CD14-positive monocyte (primary cell): ENCODE measurements around the gene LRRC1. TPM values are rescaled to one million over a fixed set of nuclear protein-coding genes. Genes with fewer than 3 reads are reported as not detected.

Experiments used
- DNase-seq, 3 donors: peaks; one replicate each; pipeline ENCODE4 v3.0.0-alpha.2; 2011 to 2022
- H2AFZ ChIP-seq: 2 replicates; pipeline ENCODE4 v1.6.0; 2012; ENCODE audit warnings: mild to moderate bottlenecking, low read depth, low read length, inconsistent platforms; ENCODE audit not compliant: insufficient read depth, poor library complexity, severe bottlenecking
- H3K27ac ChIP-seq, 2 donors: 1 replicate in 1 of 2; 2 replicates in 1 of 2; pipeline ENCODE4 v1.5.1; 2012 to 2013; ENCODE audit warnings: low read length in 2 of 2, control low read depth in 1 of 2, inconsistent platforms in 1 of 2, low read depth in 1 of 2, mild to moderate bottlenecking in 1 of 2
- H3K27me3 ChIP-seq, 2 donors: one replicate each; pipeline versions ENCODE4 v1.6.0 to v1.6.1; 2011 to 2013; ENCODE audit warnings: low read length in 2 of 2; ENCODE audit not compliant: control insufficient read depth in 2 of 2, insufficient read depth in 2 of 2
- H3K36me3 ChIP-seq, 2 donors: replicated peaks in 1 of 2; 1 replicate in 1 of 2; 2 replicates in 1 of 2; pipeline versions ENCODE4 v1.5.1 to v1.6.1; 2012 to 2013; ENCODE audit warnings: low read length in 2 of 2, control low read depth in 1 of 2, inconsistent platforms in 1 of 2, mild to moderate bottlenecking in 1 of 2; ENCODE audit not compliant: insufficient read depth in 2 of 2, control insufficient read depth in 1 of 2
- H3K4me1 ChIP-seq, 2 donors: 1 replicate in 1 of 2; 2 replicates in 1 of 2; pipeline versions ENCODE4 v1.5.1 to v1.6.1; 2012 to 2013; ENCODE audit warnings: low read length in 2 of 2, control low read depth in 1 of 2, inconsistent platforms in 1 of 2, mild to moderate bottlenecking in 1 of 2, moderate library complexity in 1 of 2; ENCODE audit not compliant: insufficient read depth in 2 of 2, control insufficient read depth in 1 of 2
- H3K4me2 ChIP-seq: replicated peaks from 2 replicates; pipeline ENCODE3; 2012; ENCODE audit warnings: low read length, moderate library complexity, mild to moderate bottlenecking; ENCODE audit not compliant: poor library complexity, severe bottlenecking; ENCODE audit errors: extremely low read depth
- H3K4me3 ChIP-seq, 3 experiments: fragments of 200-600 bp in 1 of 3; sonication (generic) in 1 of 3; replicated peaks in 1 of 3; 1 replicate in 2 of 3; 2 replicates in 1 of 3; pipeline ENCODE4 v1.5.1; 2011 to 2013; ENCODE audit warnings: low read length in 3 of 3, mild to moderate bottlenecking in 3 of 3, control low read depth in 2 of 3, low read depth in 2 of 3, inconsistent platforms in 1 of 3, moderate library complexity in 1 of 3
- H3K79me2 ChIP-seq: 2 replicates; pipeline ENCODE4 v1.6.0; 2012; ENCODE audit warnings: mild to moderate bottlenecking, control low read depth, inconsistent platforms, low read length, moderate library complexity; ENCODE audit not compliant: insufficient read depth
- H3K9ac ChIP-seq: 2 replicates; pipeline ENCODE4 v1.6.0; 2017; ENCODE audit warnings: low read length, mild to moderate bottlenecking; ENCODE audit not compliant: insufficient read depth, poor library complexity, severe bottlenecking
- H3K9me3 ChIP-seq, 2 donors: replicated peaks in 1 of 2; 1 replicate in 1 of 2; 2 replicates in 1 of 2; pipeline versions ENCODE4 v1.5.1 to v1.6.1; 2012 to 2013; ENCODE audit warnings: low read length in 2 of 2, control low read depth in 1 of 2; ENCODE audit not compliant: control insufficient read depth in 1 of 2, insufficient read depth in 1 of 2
- H4K20me1 ChIP-seq: 2 replicates; pipeline ENCODE4 v1.6.0; 2012; ENCODE audit warnings: mild to moderate bottlenecking, low read length, control low read depth, moderate library complexity; ENCODE audit not compliant: insufficient read depth
- H3K27ac Mint-ChIP-seq, 7 donors: one replicate each; pipeline ENCODE4 v1.8.0; 2020; ENCODE audit warnings: mild to moderate bottlenecking in 7 of 7, mixed read lengths in 7 of 7, moderate library complexity in 6 of 7, inconsistent platforms in 2 of 7
- H3K27me3 Mint-ChIP-seq, 3 donors: one replicate each; pipeline ENCODE4 v1.8.0; 2021 to 2022; ENCODE audit warnings: low read depth in 3 of 3, mild to moderate bottlenecking in 3 of 3, mixed read lengths in 3 of 3, moderate library complexity in 3 of 3, inconsistent platforms in 1 of 3
- H3K36me3 Mint-ChIP-seq, 2 donors: one replicate each; pipeline ENCODE4 v1.8.0; 2020; ENCODE audit warnings: mixed read lengths in 2 of 2, inconsistent platforms in 1 of 2, mild to moderate bottlenecking in 1 of 2
- H3K4me1 Mint-ChIP-seq: one replicate; pipeline ENCODE4 v1.8.0; 2020; ENCODE audit warnings: mild to moderate bottlenecking, mixed read lengths
- H3K4me3 Mint-ChIP-seq, 2 donors: one replicate each; pipeline ENCODE4 v1.8.0; 2020; ENCODE audit warnings: mild to moderate bottlenecking in 2 of 2, mixed read lengths in 2 of 2, moderate library complexity in 1 of 2
- H3K9me3 Mint-ChIP-seq, 7 donors: one replicate each; pipeline ENCODE4 v1.8.0; 2020 to 2022; ENCODE audit warnings: mixed read lengths in 7 of 7, mild to moderate bottlenecking in 6 of 7, moderate library complexity in 6 of 7, inconsistent platforms in 2 of 7
- CTCF ChIP-seq: fragments of 200-600 bp; IDR thresholded peaks from one replicate; pipeline ENCODE4 v1.8.0; 2022; ENCODE audit warnings: antibody characterized with exemption, mild to moderate bottlenecking
- WGBS: methylation state at CpG from one replicate; pipeline ENCODE4 v1.1.5; 2013; ENCODE audit warnings: missing lambda C conversion rate; ENCODE audit not compliant: insufficient coverage; 5-methylcytosine and 5-hydroxymethylcytosine counted together
- intact Hi-C, 2 donors: fragments of 100-400 bp; cut with micrococcal nuclease; formaldehyde crosslinking; loops; one replicate each; pipeline versions ENCODE4 v1.15.0 to v1.15.1; 2023
- polyA plus RNA-seq, 3 donors: library from polyadenylated mRNA; depleted of rRNA in 1 of 3; unstranded in 2 of 3; stranded (reverse) in 1 of 3; fragments of 300-500 nt in 2 of 3; fragments of >200 nt in 1 of 3; fragmentation: Illumina TruSeq in 2 of 3; gene quantifications; 1 replicate in 2 of 3; 2 replicates in 1 of 3; pipeline ENCODE4 v1.2.3, GENCODE V29; 2012 to 2021

The LRRC1 gene
- polyA plus RNA-seq, 3 donors: 0.18 to 1.6 (median 0.92) TPM

- Histone ChIP-seq H3K27me3 (no peaks in the 10 kb centered on the region), H3K9me3 (no peaks in the 10 kb centered on the region), H3K27ac (no peak overlapping the region), H3K4me3 (no peak overlapping the region), H3K4me2 (no peak overlapping the region), H3K4me1 (no peaks in the 10 kb centered on the region), H4K20me1 (no peaks in the 10 kb centered on the region), H3K79me2 (no peaks in the 10 kb centered on the region), H3K9ac (no peak overlapping the region), H3K36me3 (no peaks in the 10 kb centered on the region), H2AFZ (no peak overlapping the region)
- no peak for TF ChIP-seq CTCF
- no peaks in the 10 kb centered on the region for H3K4me1 Mint-ChIP-seq
- H3K27ac Mint-ChIP-seq: no peak overlapping the region
- WGBS: no CpG with 5 or more reads among the region's 2 CpGs
- H3K36me3 Mint-ChIP-seq: peaks cover 0 to 8% of the 10 kb centered on the region in 2 donors
- no peak overlapping the region for H3K4me3 Mint-ChIP-seq
- no peaks in the 10 kb centered on the region for H3K9me3 Mint-ChIP-seq
- H3K27me3 Mint-ChIP-seq: peaks cover 0 to 5% (median 0%) of the 10 kb centered on the region in 3 donors
- no peak for DNase-seq
- intact Hi-C loops: no loop called here
These were observed 92.5 kb downstream of the LRRC1 start for GRCh38 chr6:53887316-53887715.

GRCh38 chr6:53888931-53889330 lies 94.1 kb downstream of the LRRC1 start:
- Histone ChIP-seq H3K4me1 (no peaks in the 10 kb centered on the region), H3K79me2 (no peaks in the 10 kb centered on the region), H3K4me3 (no peak overlapping the region), H3K4me2 (no peak overlapping the region), H3K36me3 (no peaks in the 10 kb centered on the region), H3K9me3 (no peaks in the 10 kb centered on the region), H3K9ac (no peak overlapping the region), H4K20me1 (no peaks in the 10 kb centered on the region), H2AFZ (no peak overlapping the region), H3K27ac (no peak overlapping the region), H3K27me3 (no peaks in the 10 kb centered on the region)
- TF ChIP-seq CTCF: no peak
- Mint-ChIP-seq H3K4me1 (no peaks in the 10 kb centered on the region), H3K36me3 (peaks cover 0 to 4% of the 10 kb centered on the region in 2 donors), H3K27me3 (peaks cover 0 to 5% (median 0%) of the 10 kb centered on the region in 3 donors), H3K27ac (no peak overlapping the region), H3K4me3 (no peak overlapping the region), H3K9me3 (no peaks in the 10 kb centered on the region)
- no peak for DNase-seq
- intact Hi-C loops: no loop called here
- no CpG with 5 or more reads among the region's 1 CpG for WGBS
